Panc1 (cell line): ENCODE measurements around the gene BICD1.

Experiments used
- CTCF ChIP-seq: fragments of 450-650 bp; IDR thresholded peaks from 2 replicates; pipeline ENCODE4 v1.5.1; 2017; ENCODE audit warnings: mild to moderate bottlenecking
- POLR2AphosphoS5 ChIP-seq: IDR thresholded peaks from 2 replicates; pipeline ENCODE4 v1.6.1; 2012; ENCODE audit warnings: mild to moderate bottlenecking, low read depth, low read length, moderate library complexity

DNA sequence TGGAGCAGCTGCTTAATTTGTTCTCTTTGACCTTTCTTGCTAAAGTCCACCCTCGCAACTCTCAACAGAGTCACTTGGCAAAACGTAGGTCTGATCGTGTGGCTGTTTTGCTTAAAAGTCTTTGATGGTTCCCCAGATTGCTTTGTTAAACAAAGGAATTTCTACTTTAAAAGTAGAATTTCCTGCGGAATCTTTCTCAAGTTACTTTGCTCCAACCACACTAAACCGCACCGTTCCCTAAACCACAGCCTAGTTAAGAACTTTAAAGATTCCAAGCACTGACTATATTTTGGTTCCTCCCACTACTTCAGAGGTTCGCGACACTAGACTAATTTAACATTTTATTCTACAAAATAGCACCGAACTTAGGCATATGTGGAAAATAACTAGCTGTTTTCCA lies 177.9 kb downstream of the BICD1 start:
- no peak for TF ChIP-seq CTCF
- no peak for TF ChIP-seq POLR2AphosphoS5
